Neural cell (in vitro differentiated cells): Measurements from ENCODE around the gene GPR183. TPM values are rescaled to one million over a fixed set of nuclear protein-coding genes. Genes with fewer than 3 reads are reported as not detected.

Experiments used
- H2AFZ ChIP-seq: fragments of 200-600, 300-800 bp; sonication (generic), shearing (Covaris generic); 2 replicates; pipeline ENCODE4 v1.6.0; 2014; ENCODE audit warnings: low read depth, mild to moderate bottlenecking, antibody characterized with exemption, low read length, moderate library complexity
- H3F3A ChIP-seq: fragments of 200-600 bp; shearing (Covaris generic); 2 replicates; pipeline ENCODE4 v1.6.1; 2016; ENCODE audit warnings: mild to moderate bottlenecking, moderate library complexity, mixed read lengths, antibody characterized with exemption, low read length; ENCODE audit not compliant: insufficient read depth, poor library complexity, severe bottlenecking
- H3K27ac ChIP-seq: fragments of 200-600, 300-800 bp; sonication (generic), shearing (Covaris generic); 2 replicates; pipeline ENCODE4 v1.5.1; 2014; ENCODE audit warnings: mild to moderate bottlenecking, low read length, moderate library complexity
- H3K27me3 ChIP-seq: fragments of 300-800, 200-600 bp; sonication (generic), shearing (Covaris generic); 2 replicates; pipeline ENCODE4 v1.6.0; 2014; ENCODE audit warnings: mild to moderate bottlenecking, low read depth, low read length, moderate library complexity; ENCODE audit not compliant: insufficient read depth
- H3K36me3 ChIP-seq: fragments of 300-800, 200-600 bp; sonication (generic), shearing (Covaris generic); 2 replicates; pipeline ENCODE4 v1.5.1; 2014; ENCODE audit warnings: mild to moderate bottlenecking, antibody characterized with exemption, low read length, moderate library complexity; ENCODE audit not compliant: insufficient read depth
- H3K4me2 ChIP-seq: fragments of 300-800, 200-600 bp; sonication (generic), shearing (Covaris generic); 2 replicates; pipeline ENCODE4 v1.6.0; 2014; ENCODE audit warnings: mild to moderate bottlenecking, low read length
- H3K4me3 ChIP-seq: fragments of 300-800, 200-600 bp; sonication (generic), shearing (Covaris generic); 2 replicates; pipeline ENCODE4 v1.5.1; 2014; ENCODE audit warnings: mild to moderate bottlenecking, low read length, moderate library complexity
- H3K79me2 ChIP-seq: fragments of 200-600 bp; shearing (Covaris generic); replicated peaks from 2 replicates; pipeline ENCODE4 v1.6.0; 2014; ENCODE audit warnings: mild to moderate bottlenecking, low read length, moderate library complexity; ENCODE audit not compliant: insufficient read depth
- H3K9ac ChIP-seq: fragments of 300-800, 200-600 bp; sonication (generic), shearing (Covaris generic); 2 replicates; pipeline ENCODE4 v1.6.1; 2016; ENCODE audit warnings: mild to moderate bottlenecking, low read length, mixed read lengths
- H3K9me2 ChIP-seq: fragments of 200-600 bp; shearing (Covaris generic); 2 replicates; pipeline ENCODE4 v1.6.1; 2016; ENCODE audit warnings: mild to moderate bottlenecking, low read length, mixed read lengths; ENCODE audit not compliant: insufficient read depth
- H3K9me3 ChIP-seq: fragments of 200-600, 300-800 bp; sonication (generic), shearing (Covaris generic); 2 replicates; pipeline ENCODE4 v1.6.1; 2016; ENCODE audit warnings: mild to moderate bottlenecking, mixed run types, low read length, moderate library complexity, mixed read lengths
- H4K20me1 ChIP-seq: fragments of 200-600 bp; shearing (Covaris generic); 2 replicates; pipeline ENCODE4 v1.6.1; 2016; ENCODE audit warnings: mild to moderate bottlenecking, mixed run types; ENCODE audit not compliant: insufficient read depth
- EP300 ChIP-seq: fragments of 450-650 bp; conservative IDR thresholded peaks from 2 replicates; pipeline ENCODE4 v1.6.1; 2014; ENCODE audit warnings: antibody characterized with exemption, mild to moderate bottlenecking, moderate library complexity; ENCODE audit not compliant: poor library complexity, severe bottlenecking
- EZH2 ChIP-seq: fragments of 200-600, 300-800 bp; shearing (Covaris generic), sonication (generic); IDR thresholded peaks from 2 replicates; pipeline ENCODE4 v1.6.1; 2014; ENCODE audit warnings: antibody characterized with exemption, low read length, borderline replicate concordance, mild to moderate bottlenecking; ENCODE audit not compliant: insufficient read depth, poor library complexity, severe bottlenecking
- MXI1 ChIP-seq: fragments of 450-650 bp; conservative IDR thresholded peaks from 2 replicates; pipeline ENCODE4 v1.6.1; 2014; ENCODE audit warnings: antibody characterized with exemption, mild to moderate bottlenecking; ENCODE audit not compliant: poor library complexity, severe bottlenecking
- POLR2AphosphoS5 ChIP-seq: IDR thresholded peaks from 2 replicates; pipeline ENCODE4 v1.6.1; 2012
- RAD21 ChIP-seq: fragments of 450-650 bp; conservative IDR thresholded peaks from 2 replicates; pipeline ENCODE4 v1.6.1; 2014; ENCODE audit warnings: antibody characterized with exemption, mild to moderate bottlenecking, moderate library complexity
- SMC3 ChIP-seq: fragments of 450-650 bp; conservative IDR thresholded peaks from 2 replicates; pipeline ENCODE4 v1.6.1; 2014; ENCODE audit warnings: antibody characterized with exemption, mild to moderate bottlenecking, moderate library complexity; ENCODE audit not compliant: poor library complexity
- TAF1 ChIP-seq: IDR thresholded peaks from 2 replicates; pipeline ENCODE4 v1.6.1; 2012; ENCODE audit warnings: low read depth
- polyA plus RNA-seq: library from polyadenylated mRNA; depleted of rRNA; stranded (reverse); fragments of >200 nt; gene quantifications from 2 replicates; pipeline ENCODE4 v1.2.3, GENCODE V29; 2014
- TF ChIP-seq, protein P1 (sequence below): fragments of 450-650 bp; IDR thresholded peaks from 2 replicates; pipeline ENCODE4 v1.5.1; 2014; ENCODE audit warnings: antibody characterized with exemption, mild to moderate bottlenecking, moderate library complexity; ENCODE audit not compliant: poor library complexity, severe bottlenecking
- TF ChIP-seq, protein P2 (sequence below): IDR thresholded peaks from 2 replicates; pipeline ENCODE4 v1.6.1; 2012; ENCODE audit warnings: borderline replicate concordance

GPR183 gene
- polyA plus RNA-seq, 1 donor from 2014 or later = not detected

GRCh38 chr13:99301913-99302636 lies 5.1 kb downstream of the GPR183 start:
- TF ChIP-seq EP300 = no peak
- TF ChIP-seq, protein P1, sequence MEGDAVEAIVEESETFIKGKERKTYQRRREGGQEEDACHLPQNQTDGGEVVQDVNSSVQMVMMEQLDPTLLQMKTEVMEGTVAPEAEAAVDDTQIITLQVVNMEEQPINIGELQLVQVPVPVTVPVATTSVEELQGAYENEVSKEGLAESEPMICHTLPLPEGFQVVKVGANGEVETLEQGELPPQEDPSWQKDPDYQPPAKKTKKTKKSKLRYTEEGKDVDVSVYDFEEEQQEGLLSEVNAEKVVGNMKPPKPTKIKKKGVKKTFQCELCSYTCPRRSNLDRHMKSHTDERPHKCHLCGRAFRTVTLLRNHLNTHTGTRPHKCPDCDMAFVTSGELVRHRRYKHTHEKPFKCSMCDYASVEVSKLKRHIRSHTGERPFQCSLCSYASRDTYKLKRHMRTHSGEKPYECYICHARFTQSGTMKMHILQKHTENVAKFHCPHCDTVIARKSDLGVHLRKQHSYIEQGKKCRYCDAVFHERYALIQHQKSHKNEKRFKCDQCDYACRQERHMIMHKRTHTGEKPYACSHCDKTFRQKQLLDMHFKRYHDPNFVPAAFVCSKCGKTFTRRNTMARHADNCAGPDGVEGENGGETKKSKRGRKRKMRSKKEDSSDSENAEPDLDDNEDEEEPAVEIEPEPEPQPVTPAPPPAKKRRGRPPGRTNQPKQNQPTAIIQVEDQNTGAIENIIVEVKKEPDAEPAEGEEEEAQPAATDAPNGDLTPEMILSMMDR = no peak
- TF ChIP-seq SMC3 = no peak
- TF ChIP-seq MXI1 = no peak
- TF ChIP-seq RAD21 = no peak
- no peak for TF ChIP-seq TAF1
- no peak for TF ChIP-seq POLR2AphosphoS5
- no peak for TF ChIP-seq EZH2
- Histone ChIP-seq H3K36me3 (no peaks in the 10 kb centered on the region), H3K9me3 (no peaks in the 10 kb centered on the region), H3K9ac (no peak overlapping the region), H3K27me3 (no peaks in the 10 kb centered on the region), H3K79me2 (no peaks in the 10 kb centered on the region), H3K9me2 (no peaks in the 10 kb centered on the region), H4K20me1 (no peaks in the 10 kb centered on the region), H2AFZ (no peak overlapping the region), H3K4me3 (no peak overlapping the region), H3K4me2 (no peak overlapping the region), H3F3A (no peaks in the 10 kb centered on the region), H3K27ac (no peak overlapping the region)

GRCh38 chr13:99301056-99301838 lies 6.0 kb downstream of the GPR183 start:
- Histone ChIP-seq H3K9me2 (no peaks in the 10 kb centered on the region), H3K9ac (no peak overlapping the region), H3K9me3 (no peaks in the 10 kb centered on the region), H3K79me2 (no peaks in the 10 kb centered on the region), H3F3A (no peaks in the 10 kb centered on the region), H3K4me3 (no peak overlapping the region), H3K27me3 (no peaks in the 10 kb centered on the region), H3K27ac (no peak overlapping the region), H3K36me3 (no peaks in the 10 kb centered on the region), H4K20me1 (no peaks in the 10 kb centered on the region), H2AFZ (no peak overlapping the region), H3K4me2 (no peak overlapping the region)
- no peak for TF ChIP-seq TAF1

DNA sequence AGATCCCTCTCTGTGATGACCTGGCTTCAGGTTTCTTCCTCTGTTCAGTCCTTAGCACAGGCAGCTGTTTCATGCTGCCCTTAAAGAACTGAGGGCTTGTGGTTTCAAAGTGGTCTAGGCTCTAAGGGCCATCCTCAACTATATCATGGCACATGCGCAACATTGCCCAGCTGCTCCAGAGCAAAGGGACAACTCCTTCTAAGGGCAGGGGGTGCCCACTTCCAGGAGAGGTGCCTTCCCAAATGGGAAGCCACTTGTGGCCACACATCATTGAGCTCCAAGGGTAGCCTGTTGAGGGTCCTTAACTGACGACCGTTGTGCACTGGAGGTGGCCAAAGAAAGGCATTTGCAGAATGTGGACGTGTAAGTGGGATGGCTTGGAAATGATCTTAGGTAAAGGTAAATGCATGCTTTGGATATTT lies 7.3 kb downstream of the GPR183 start:
- H3K4me3 ChIP-seq = no peak overlapping the region
- no peaks in the 10 kb centered on the region for H3K9me2 ChIP-seq
- H3K9me3 ChIP-seq = no peaks in the 10 kb centered on the region
- no peak overlapping the region for H3K27ac ChIP-seq
- no peaks in the 10 kb centered on the region for H3K36me3 ChIP-seq
- TF ChIP-seq MXI1 (no peak), TAF1 (no peak), RAD21 (no peak), EP300 (no peak), SMC3 (no peak), EZH2 (no peak), POLR2AphosphoS5 (no peak)
- TF ChIP-seq, protein P2, sequence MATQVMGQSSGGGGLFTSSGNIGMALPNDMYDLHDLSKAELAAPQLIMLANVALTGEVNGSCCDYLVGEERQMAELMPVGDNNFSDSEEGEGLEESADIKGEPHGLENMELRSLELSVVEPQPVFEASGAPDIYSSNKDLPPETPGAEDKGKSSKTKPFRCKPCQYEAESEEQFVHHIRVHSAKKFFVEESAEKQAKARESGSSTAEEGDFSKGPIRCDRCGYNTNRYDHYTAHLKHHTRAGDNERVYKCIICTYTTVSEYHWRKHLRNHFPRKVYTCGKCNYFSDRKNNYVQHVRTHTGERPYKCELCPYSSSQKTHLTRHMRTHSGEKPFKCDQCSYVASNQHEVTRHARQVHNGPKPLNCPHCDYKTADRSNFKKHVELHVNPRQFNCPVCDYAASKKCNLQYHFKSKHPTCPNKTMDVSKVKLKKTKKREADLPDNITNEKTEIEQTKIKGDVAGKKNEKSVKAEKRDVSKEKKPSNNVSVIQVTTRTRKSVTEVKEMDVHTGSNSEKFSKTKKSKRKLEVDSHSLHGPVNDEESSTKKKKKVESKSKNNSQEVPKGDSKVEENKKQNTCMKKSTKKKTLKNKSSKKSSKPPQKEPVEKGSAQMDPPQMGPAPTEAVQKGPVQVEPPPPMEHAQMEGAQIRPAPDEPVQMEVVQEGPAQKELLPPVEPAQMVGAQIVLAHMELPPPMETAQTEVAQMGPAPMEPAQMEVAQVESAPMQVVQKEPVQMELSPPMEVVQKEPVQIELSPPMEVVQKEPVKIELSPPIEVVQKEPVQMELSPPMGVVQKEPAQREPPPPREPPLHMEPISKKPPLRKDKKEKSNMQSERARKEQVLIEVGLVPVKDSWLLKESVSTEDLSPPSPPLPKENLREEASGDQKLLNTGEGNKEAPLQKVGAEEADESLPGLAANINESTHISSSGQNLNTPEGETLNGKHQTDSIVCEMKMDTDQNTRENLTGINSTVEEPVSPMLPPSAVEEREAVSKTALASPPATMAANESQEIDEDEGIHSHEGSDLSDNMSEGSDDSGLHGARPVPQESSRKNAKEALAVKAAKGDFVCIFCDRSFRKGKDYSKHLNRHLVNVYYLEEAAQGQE = no peak
- TF ChIP-seq, protein P1 = no peak
- no peaks in the 10 kb centered on the region for H3K27me3 ChIP-seq
- no peak overlapping the region for H3K9ac ChIP-seq
- H2AFZ ChIP-seq = no peak overlapping the region
- no peaks in the 10 kb centered on the region for H3K79me2 ChIP-seq
- H4K20me1 ChIP-seq = no peaks in the 10 kb centered on the region
- no peak overlapping the region for H3K4me2 ChIP-seq
- H3F3A ChIP-seq = no peaks in the 10 kb centered on the region
